Measurements from ENCODE around the gene CYB561D2. TPM values are rescaled to one million over a fixed set of nuclear protein-coding genes. Genes with fewer than 3 reads are reported as not detected.

CYB561D2 gene
- total RNA-seq, 4 donors from 2014 or later: 13.9 to 22.0 (median 18.2) TPM

DNA sequence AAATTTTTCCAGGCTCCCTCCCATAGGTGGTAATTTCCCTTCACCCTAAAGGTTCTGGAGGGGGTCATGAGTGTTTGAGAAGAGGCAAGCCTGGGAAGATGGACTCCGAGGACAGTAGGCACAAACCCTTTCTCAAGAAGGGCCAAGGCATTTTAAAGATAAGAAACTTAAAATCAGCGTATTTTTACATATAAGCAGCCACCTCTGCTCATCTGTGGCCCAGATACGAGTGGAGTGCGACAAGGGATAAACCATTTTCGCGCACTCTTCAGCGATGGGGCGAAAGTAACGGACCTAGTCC, 10.6 kb upstream of the CYB561D2 start:
- TF ChIP-seq, protein P1, sequence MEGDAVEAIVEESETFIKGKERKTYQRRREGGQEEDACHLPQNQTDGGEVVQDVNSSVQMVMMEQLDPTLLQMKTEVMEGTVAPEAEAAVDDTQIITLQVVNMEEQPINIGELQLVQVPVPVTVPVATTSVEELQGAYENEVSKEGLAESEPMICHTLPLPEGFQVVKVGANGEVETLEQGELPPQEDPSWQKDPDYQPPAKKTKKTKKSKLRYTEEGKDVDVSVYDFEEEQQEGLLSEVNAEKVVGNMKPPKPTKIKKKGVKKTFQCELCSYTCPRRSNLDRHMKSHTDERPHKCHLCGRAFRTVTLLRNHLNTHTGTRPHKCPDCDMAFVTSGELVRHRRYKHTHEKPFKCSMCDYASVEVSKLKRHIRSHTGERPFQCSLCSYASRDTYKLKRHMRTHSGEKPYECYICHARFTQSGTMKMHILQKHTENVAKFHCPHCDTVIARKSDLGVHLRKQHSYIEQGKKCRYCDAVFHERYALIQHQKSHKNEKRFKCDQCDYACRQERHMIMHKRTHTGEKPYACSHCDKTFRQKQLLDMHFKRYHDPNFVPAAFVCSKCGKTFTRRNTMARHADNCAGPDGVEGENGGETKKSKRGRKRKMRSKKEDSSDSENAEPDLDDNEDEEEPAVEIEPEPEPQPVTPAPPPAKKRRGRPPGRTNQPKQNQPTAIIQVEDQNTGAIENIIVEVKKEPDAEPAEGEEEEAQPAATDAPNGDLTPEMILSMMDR (IDR thresholded peaks at IDR 0.05; ENCODE audit: low read depth): no peak

DNA sequence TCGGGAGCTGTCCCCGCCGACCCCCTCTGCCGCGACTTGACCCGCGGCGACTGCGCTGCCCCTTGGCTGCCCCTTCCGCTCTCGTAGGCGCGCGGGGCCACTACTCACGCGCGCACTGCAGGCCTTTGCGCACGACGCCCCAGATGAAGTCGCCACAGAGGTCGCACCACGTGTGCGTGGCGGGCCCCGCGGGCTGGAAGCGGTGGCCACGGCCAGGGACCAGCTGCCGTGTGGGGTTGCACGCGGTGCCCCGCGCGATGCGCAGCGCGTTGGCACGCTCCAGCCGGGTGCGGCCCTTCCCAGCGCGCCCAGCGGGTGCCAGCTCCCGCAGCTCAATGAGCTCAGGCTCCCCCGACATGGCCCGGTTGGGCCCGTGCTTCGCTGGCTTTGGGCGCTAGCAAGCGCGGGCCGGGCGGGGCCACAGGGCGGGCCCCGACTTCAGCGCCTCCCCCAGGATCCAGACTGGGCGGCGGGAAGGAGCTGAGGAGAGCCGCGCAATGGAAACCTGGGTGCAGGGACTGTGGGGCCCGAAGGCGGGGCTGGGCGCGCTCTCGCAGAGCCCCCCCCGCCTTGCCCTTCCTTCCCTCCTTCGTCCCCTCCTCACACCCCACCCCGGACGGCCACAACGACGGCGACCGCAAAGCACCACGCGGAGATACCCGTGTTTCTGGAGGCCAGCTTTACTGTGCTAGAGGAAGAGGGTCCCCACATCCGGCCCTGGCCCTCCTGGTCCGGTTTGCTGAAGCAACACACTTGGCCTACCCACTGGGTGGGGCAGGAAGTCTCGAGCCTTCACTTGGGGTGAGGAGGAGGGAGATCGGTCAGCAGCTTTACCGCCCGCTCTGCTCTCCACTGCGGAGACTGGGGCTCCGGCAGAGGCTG, 10.0 kb upstream of the CYB561D2 start, which contains the start of gene RASSF1:
Gene RASSF1 (minus strand): TSS at position 389 of the 882 bp plus-strand sequence. CDS start 31 bp downstream, at position 358.
- TF ChIP-seq, protein P1 (IDR thresholded peaks at IDR 0.05; ENCODE audit: low read depth): no peak

DNA sequence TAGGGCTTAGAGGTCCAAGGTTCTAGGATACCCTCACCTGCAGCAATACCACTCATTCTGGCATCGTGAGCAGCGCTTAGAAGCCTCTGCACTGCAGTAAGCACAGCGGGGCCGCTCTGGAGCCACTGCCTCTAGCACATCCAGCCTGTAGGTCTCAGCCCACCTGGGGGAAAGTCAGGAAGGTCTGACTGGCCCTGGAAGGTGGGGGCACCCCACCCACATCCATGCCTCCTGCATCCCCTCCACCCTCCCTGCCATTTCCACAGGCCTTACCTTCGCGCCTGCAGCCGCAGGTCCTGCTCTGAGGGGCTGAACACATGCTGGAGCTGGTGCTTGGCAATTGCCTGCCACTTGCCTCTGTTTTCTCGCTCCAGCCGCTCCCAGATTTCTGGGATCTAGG, 9.1 kb upstream of the CYB561D2 start:
- TF ChIP-seq, protein P1 (IDR thresholded peaks at IDR 0.05; ENCODE audit: low read depth): no peak

DNA sequence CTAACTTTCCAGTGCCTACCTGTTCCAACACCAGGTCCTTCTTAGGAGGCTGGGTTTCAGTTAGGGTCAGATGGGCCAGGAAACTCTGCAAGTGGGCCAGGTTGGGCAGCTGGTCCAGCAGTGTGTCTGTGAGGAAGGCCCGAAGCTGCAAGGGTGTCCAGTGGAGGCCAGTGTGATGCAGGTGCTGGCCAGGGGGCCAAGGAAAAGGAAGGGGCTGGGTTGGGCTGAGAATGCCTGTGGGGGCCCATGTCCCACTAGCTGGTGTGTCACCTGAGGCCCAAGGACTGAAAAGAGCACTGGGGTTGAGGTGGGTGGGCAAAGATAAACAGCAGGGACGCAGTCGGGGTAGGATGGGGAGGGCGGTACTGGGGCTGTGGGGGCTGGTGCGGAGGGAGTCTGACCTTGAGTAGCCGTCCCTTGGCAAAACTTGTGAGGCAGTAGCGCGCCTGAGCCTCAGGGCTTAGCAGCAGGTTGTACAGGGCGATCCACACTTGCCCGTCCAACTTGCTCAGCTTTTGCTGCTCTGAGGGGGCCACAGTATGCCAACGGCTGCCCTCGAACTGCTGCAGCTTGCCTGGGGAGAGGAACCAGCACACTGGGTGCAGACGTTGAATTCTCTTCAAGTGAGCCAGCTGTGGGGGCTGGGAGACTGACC, 8.5 kb upstream of the CYB561D2 start:
- TF ChIP-seq, protein P1 (IDR thresholded peaks at IDR 0.05; ENCODE audit: low read depth): no peak

DNA sequence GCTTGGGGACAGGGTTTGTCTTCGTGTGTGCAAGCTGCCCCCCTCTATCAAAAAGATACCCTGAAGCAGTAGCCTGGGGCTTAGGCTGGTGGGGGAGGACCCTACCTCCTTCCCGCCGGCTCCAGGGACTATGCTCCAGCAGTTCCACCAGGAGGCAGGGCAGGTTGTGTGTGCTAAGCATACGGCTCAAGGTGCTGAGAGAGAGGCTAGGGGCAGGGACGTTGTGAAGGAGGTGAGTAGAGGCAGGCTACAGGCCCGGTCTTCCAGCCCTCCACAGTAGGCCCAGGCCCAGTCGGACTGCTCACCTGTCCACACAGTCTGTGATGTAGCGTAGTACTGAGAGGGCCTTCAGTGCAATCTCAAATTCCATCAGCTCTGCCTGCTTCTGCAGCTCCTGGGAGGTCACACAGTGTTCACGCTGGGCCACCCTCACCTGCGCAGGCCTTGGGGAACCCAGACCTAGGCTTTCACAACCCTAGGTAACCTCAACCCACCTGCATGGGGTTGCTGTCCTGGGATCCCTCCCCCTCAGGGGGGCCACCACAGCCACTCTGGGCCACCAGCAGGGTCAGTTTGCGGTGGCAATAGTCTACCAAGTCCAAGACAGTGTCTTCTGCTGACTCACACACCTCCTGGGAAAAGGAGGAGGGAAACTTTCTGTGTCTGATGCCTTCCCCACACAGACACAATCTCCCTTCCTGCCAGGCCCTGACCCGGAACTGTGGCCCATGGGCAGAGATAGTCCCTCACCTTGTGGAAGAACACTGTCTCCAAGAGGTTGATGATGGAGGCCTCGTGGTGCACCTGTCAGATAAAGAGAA, 7.6 kb upstream of the CYB561D2 start:
- TF ChIP-seq, protein P1 (IDR thresholded peaks at IDR 0.05; ENCODE audit: low read depth): no peak

DNA sequence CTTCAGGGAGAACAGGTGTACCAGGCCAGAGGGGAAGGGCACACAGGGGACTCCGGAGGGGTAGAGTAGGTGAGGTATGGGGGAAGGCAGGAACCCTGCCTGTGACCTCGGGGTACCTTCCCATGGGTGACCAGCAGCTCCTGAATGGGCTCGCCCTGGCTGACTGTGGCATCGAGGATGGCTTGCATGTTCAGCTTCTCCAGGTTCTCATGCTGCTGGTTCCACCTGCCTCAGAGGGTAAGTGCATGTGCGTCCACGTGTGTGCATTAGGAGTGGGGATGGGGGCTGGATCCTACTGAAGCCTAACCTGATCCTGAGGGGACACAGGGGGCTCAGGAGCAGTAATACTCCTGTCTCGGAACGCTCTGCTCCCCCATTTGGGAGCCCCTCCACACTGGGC, 5.7 kb upstream of the CYB561D2 start:
- TF ChIP-seq, protein P1 (IDR thresholded peaks at IDR 0.05; ENCODE audit: low read depth): no peak

All from subcutaneous adipose tissue (tissue), 4 donors.